Neural cell (in vitro differentiated cells): ENCODE measurements around the gene ZNF562. TPM values are rescaled to one million over a fixed set of nuclear protein-coding genes. Genes with fewer than 3 reads are reported as not detected.

Experiments used
- H2AFZ ChIP-seq: fragments of 200-600, 300-800 bp; sonication (generic), shearing (Covaris generic); 2 replicates; pipeline ENCODE4 v1.6.0; 2014; ENCODE audit warnings: low read depth, mild to moderate bottlenecking, antibody characterized with exemption, low read length, moderate library complexity
- H3F3A ChIP-seq: fragments of 200-600 bp; shearing (Covaris generic); 2 replicates; pipeline ENCODE4 v1.6.1; 2016; ENCODE audit warnings: mild to moderate bottlenecking, moderate library complexity, mixed read lengths, antibody characterized with exemption, low read length; ENCODE audit not compliant: insufficient read depth, poor library complexity, severe bottlenecking
- H3K27ac ChIP-seq: fragments of 200-600, 300-800 bp; sonication (generic), shearing (Covaris generic); 2 replicates; pipeline ENCODE4 v1.5.1; 2014; ENCODE audit warnings: mild to moderate bottlenecking, low read length, moderate library complexity
- H3K27me3 ChIP-seq: fragments of 300-800, 200-600 bp; sonication (generic), shearing (Covaris generic); 2 replicates; pipeline ENCODE4 v1.6.0; 2014; ENCODE audit warnings: mild to moderate bottlenecking, low read depth, low read length, moderate library complexity; ENCODE audit not compliant: insufficient read depth
- H3K36me3 ChIP-seq: fragments of 300-800, 200-600 bp; sonication (generic), shearing (Covaris generic); 2 replicates; pipeline ENCODE4 v1.5.1; 2014; ENCODE audit warnings: mild to moderate bottlenecking, antibody characterized with exemption, low read length, moderate library complexity; ENCODE audit not compliant: insufficient read depth
- H3K4me2 ChIP-seq: fragments of 300-800, 200-600 bp; sonication (generic), shearing (Covaris generic); 2 replicates; pipeline ENCODE4 v1.6.0; 2014; ENCODE audit warnings: mild to moderate bottlenecking, low read length
- H3K4me3 ChIP-seq: fragments of 300-800, 200-600 bp; sonication (generic), shearing (Covaris generic); 2 replicates; pipeline ENCODE4 v1.5.1; 2014; ENCODE audit warnings: mild to moderate bottlenecking, low read length, moderate library complexity
- H3K79me2 ChIP-seq: fragments of 200-600 bp; shearing (Covaris generic); replicated peaks from 2 replicates; pipeline ENCODE4 v1.6.0; 2014; ENCODE audit warnings: mild to moderate bottlenecking, low read length, moderate library complexity; ENCODE audit not compliant: insufficient read depth
- H3K9ac ChIP-seq: fragments of 300-800, 200-600 bp; sonication (generic), shearing (Covaris generic); 2 replicates; pipeline ENCODE4 v1.6.1; 2016; ENCODE audit warnings: mild to moderate bottlenecking, low read length, mixed read lengths
- H3K9me2 ChIP-seq: fragments of 200-600 bp; shearing (Covaris generic); 2 replicates; pipeline ENCODE4 v1.6.1; 2016; ENCODE audit warnings: mild to moderate bottlenecking, low read length, mixed read lengths; ENCODE audit not compliant: insufficient read depth
- H3K9me3 ChIP-seq: fragments of 200-600, 300-800 bp; sonication (generic), shearing (Covaris generic); 2 replicates; pipeline ENCODE4 v1.6.1; 2016; ENCODE audit warnings: mild to moderate bottlenecking, mixed run types, low read length, moderate library complexity, mixed read lengths
- H4K20me1 ChIP-seq: fragments of 200-600 bp; shearing (Covaris generic); 2 replicates; pipeline ENCODE4 v1.6.1; 2016; ENCODE audit warnings: mild to moderate bottlenecking, mixed run types; ENCODE audit not compliant: insufficient read depth
- CTCF ChIP-seq: fragments of 450-650 bp; IDR thresholded peaks from 2 replicates; pipeline ENCODE4 v1.5.1; 2014; ENCODE audit warnings: antibody characterized with exemption, mild to moderate bottlenecking, moderate library complexity; ENCODE audit not compliant: poor library complexity, severe bottlenecking
- EP300 ChIP-seq: fragments of 450-650 bp; conservative IDR thresholded peaks from 2 replicates; pipeline ENCODE4 v1.6.1; 2014; ENCODE audit warnings: antibody characterized with exemption, mild to moderate bottlenecking, moderate library complexity; ENCODE audit not compliant: poor library complexity, severe bottlenecking
- EZH2 ChIP-seq: fragments of 200-600, 300-800 bp; shearing (Covaris generic), sonication (generic); IDR thresholded peaks from 2 replicates; pipeline ENCODE4 v1.6.1; 2014; ENCODE audit warnings: antibody characterized with exemption, low read length, borderline replicate concordance, mild to moderate bottlenecking; ENCODE audit not compliant: insufficient read depth, poor library complexity, severe bottlenecking
- MXI1 ChIP-seq: fragments of 450-650 bp; conservative IDR thresholded peaks from 2 replicates; pipeline ENCODE4 v1.6.1; 2014; ENCODE audit warnings: antibody characterized with exemption, mild to moderate bottlenecking; ENCODE audit not compliant: poor library complexity, severe bottlenecking
- POLR2AphosphoS5 ChIP-seq: IDR thresholded peaks from 2 replicates; pipeline ENCODE4 v1.6.1; 2012
- RAD21 ChIP-seq: fragments of 450-650 bp; conservative IDR thresholded peaks from 2 replicates; pipeline ENCODE4 v1.6.1; 2014; ENCODE audit warnings: antibody characterized with exemption, mild to moderate bottlenecking, moderate library complexity
- SMC3 ChIP-seq: fragments of 450-650 bp; conservative IDR thresholded peaks from 2 replicates; pipeline ENCODE4 v1.6.1; 2014; ENCODE audit warnings: antibody characterized with exemption, mild to moderate bottlenecking, moderate library complexity; ENCODE audit not compliant: poor library complexity
- TAF1 ChIP-seq: IDR thresholded peaks from 2 replicates; pipeline ENCODE4 v1.6.1; 2012; ENCODE audit warnings: low read depth
- polyA plus RNA-seq: library from polyadenylated mRNA; depleted of rRNA; stranded (reverse); fragments of >200 nt; gene quantifications from 2 replicates; pipeline ENCODE4 v1.2.3, GENCODE V29; 2014
- TF ChIP-seq, protein P1 (sequence below): IDR thresholded peaks from 2 replicates; pipeline ENCODE4 v1.6.1; 2012; ENCODE audit warnings: borderline replicate concordance

The ZNF562 gene
- polyA plus RNA-seq, 1 donor from 2014 or later, result 0.01 TPM

DNA sequence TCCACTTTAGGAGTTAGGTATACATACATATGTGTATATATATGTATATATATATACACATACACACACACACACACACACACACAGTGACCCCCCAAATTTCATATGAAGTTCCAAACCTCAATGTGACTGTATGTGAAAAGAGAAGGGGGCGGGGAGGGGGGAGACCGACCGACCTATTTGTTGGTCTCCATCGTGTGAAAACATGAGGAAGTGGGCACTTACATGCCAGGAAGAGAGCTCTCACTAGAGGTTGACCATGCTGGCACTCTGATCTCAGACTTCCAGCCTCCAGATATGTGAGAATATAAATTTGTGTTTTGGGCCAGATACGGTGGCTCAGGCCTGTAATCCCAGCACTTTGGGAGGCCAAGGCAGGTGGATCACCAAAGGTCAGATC is 24.6 kb downstream of the ZNF562 start:
- Histone ChIP-seq H3K9me3 (no peaks in the 10 kb centered on the region), H3K9ac (no peak overlapping the region), H3K4me2 (no peak overlapping the region), H3K4me3 (no peak overlapping the region), H2AFZ (no peak overlapping the region), H3K36me3 (peaks cover 4% of the 10 kb centered on the region), H3K9me2 (no peaks in the 10 kb centered on the region), H3K27me3 (no peaks in the 10 kb centered on the region), H3K79me2 (no peaks in the 10 kb centered on the region), H4K20me1 (no peaks in the 10 kb centered on the region), H3F3A (no peaks in the 10 kb centered on the region), H3K27ac (no peak overlapping the region)
- TF ChIP-seq EZH2 (no peak), EP300 (no peak), TAF1 (no peak), SMC3 (no peak), RAD21 (no peak), CTCF (no peak), MXI1 (no peak), POLR2AphosphoS5 (no peak)
- TF ChIP-seq, protein P1, sequence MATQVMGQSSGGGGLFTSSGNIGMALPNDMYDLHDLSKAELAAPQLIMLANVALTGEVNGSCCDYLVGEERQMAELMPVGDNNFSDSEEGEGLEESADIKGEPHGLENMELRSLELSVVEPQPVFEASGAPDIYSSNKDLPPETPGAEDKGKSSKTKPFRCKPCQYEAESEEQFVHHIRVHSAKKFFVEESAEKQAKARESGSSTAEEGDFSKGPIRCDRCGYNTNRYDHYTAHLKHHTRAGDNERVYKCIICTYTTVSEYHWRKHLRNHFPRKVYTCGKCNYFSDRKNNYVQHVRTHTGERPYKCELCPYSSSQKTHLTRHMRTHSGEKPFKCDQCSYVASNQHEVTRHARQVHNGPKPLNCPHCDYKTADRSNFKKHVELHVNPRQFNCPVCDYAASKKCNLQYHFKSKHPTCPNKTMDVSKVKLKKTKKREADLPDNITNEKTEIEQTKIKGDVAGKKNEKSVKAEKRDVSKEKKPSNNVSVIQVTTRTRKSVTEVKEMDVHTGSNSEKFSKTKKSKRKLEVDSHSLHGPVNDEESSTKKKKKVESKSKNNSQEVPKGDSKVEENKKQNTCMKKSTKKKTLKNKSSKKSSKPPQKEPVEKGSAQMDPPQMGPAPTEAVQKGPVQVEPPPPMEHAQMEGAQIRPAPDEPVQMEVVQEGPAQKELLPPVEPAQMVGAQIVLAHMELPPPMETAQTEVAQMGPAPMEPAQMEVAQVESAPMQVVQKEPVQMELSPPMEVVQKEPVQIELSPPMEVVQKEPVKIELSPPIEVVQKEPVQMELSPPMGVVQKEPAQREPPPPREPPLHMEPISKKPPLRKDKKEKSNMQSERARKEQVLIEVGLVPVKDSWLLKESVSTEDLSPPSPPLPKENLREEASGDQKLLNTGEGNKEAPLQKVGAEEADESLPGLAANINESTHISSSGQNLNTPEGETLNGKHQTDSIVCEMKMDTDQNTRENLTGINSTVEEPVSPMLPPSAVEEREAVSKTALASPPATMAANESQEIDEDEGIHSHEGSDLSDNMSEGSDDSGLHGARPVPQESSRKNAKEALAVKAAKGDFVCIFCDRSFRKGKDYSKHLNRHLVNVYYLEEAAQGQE, result no peak

DNA sequence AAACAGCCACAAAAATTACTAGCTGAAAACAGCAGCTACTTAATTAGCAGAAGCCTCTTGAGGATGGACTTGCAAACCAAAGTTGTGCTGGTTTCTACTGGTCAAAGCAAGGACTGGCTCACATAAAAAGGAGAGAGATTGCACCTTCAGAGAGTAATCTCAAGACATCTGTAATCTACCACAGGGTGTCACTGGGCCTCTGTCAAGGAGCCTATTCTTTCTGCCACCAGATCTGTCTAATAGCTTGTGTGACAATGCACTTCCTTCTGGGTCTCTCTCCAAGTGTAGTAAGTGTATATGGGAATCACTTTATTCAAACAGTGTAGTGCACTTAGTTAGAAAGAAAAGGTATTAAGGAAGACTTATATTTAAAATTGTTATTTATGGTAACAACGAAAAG is 29.4 kb downstream of the ZNF562 start:
- H3F3A ChIP-seq, result no peaks in the 10 kb centered on the region
- H3K9ac ChIP-seq, result no peak overlapping the region
- no peaks in the 10 kb centered on the region for H3K36me3 ChIP-seq
- H3K9me2 ChIP-seq, result no peaks in the 10 kb centered on the region
- H3K79me2 ChIP-seq, result no peaks in the 10 kb centered on the region
- no peak overlapping the region for H2AFZ ChIP-seq
- H3K4me3 ChIP-seq, result no peak overlapping the region
- no peaks in the 10 kb centered on the region for H3K27me3 ChIP-seq
- H4K20me1 ChIP-seq, result no peaks in the 10 kb centered on the region
- no peaks in the 10 kb centered on the region for H3K9me3 ChIP-seq
- no peak overlapping the region for H3K27ac ChIP-seq
- no peak for TF ChIP-seq EP300
- TF ChIP-seq RAD21, result peak; percentile 45
- TF ChIP-seq SMC3, result peak; percentile 35
- peak; percentile 32 for TF ChIP-seq CTCF
- H3K4me2 ChIP-seq, result no peak overlapping the region
